Heart left ventricle (tissue), 13 donors: Measurements from ENCODE around the gene EVA1A.

ENCODE experiments used
- POLR2A ChIP-seq, 2 donors: fragments of 450-650 bp; IDR thresholded peaks; one replicate each; pipeline ENCODE4 v1.6.1; 2017; ENCODE audit warnings: antibody characterized with exemption in 2 of 2, mild to moderate bottlenecking in 2 of 2, moderate library complexity in 2 of 2
- TF ChIP-seq, protein P1 (sequence below), 12 donors: fragments of 200-600 bp; sonication (generic) in 4 of 12; IDR thresholded peaks; one replicate each; pipeline versions ENCODE4 v1.5.0 to v1.8.0; 2018 to 2022; ENCODE audit warnings: antibody characterized with exemption in 12 of 12, mild to moderate bottlenecking in 5 of 12
- donor health status: ischemic (EF 13 %, LVEDD 7.1; RV severe dilation, severe dysfunction).
- donor health status: DM: no; HTN: yes; CAD: no.
- donor health status: DM: no; HTN: no; CAD: no.
- donor health status: ischemic (EF 25% LVEDD 6.9; RV normal size, moderate dysfunction).
- donor health status: ischemic (EF 25% LVEDD 5.7; RV mildly dilated, moderate dysfunction).
- donor health status: ischemic (EF 35%, LVEDD 5.7; RV mildly dilated, moderate dysfunction).
- donor health status: nonischemic (EF 11% LVEDD 7.7; RV severe dilation, severe dysfunction).
- donor health status: DM: yes; HTN: yes; CAD: no.
- donor health status: PGD.
- donor health status: ischemic (EF 29% LVEDD 5.4; RV normal size, mild dysfunction).
- donor health status: nonischemic (EF 23%, LVEDD 6.1; RV moderate dilation, normal function).

DNA sequence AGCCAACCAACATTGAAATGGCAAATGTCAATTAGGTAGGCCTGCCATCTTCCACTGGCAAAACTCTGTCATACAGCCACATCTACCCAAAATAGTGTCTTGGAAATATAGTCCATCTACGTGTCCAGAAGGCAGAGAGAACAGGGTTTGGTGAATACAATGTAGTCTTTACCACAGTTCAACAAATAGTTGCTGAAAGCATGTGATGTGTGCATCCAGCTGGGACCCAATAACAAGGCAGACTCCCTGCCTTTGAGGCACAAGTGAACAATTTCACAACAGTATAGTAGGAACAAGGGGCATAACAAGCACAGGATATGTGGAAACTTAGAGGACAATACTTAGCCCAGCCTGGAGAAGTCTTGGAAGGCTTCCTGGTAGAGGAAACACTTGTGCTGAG lies 72.6 kb downstream of the EVA1A start:
- TF ChIP-seq, protein P1, sequence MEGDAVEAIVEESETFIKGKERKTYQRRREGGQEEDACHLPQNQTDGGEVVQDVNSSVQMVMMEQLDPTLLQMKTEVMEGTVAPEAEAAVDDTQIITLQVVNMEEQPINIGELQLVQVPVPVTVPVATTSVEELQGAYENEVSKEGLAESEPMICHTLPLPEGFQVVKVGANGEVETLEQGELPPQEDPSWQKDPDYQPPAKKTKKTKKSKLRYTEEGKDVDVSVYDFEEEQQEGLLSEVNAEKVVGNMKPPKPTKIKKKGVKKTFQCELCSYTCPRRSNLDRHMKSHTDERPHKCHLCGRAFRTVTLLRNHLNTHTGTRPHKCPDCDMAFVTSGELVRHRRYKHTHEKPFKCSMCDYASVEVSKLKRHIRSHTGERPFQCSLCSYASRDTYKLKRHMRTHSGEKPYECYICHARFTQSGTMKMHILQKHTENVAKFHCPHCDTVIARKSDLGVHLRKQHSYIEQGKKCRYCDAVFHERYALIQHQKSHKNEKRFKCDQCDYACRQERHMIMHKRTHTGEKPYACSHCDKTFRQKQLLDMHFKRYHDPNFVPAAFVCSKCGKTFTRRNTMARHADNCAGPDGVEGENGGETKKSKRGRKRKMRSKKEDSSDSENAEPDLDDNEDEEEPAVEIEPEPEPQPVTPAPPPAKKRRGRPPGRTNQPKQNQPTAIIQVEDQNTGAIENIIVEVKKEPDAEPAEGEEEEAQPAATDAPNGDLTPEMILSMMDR (IDR thresholded peaks at IDR 0.05) = no peak
- TF ChIP-seq POLR2A (IDR thresholded peaks at IDR 0.05) = no peak
